ENCODE data around the gene WDR5. TPM values are rescaled to one million over a fixed set of nuclear protein-coding genes. Genes with fewer than 3 reads are reported as not detected.

WDR5 gene
- total RNA-seq, 4 donors from 2014 or later, result 15.4 to 26.8 (median 23.1) TPM

DNA sequence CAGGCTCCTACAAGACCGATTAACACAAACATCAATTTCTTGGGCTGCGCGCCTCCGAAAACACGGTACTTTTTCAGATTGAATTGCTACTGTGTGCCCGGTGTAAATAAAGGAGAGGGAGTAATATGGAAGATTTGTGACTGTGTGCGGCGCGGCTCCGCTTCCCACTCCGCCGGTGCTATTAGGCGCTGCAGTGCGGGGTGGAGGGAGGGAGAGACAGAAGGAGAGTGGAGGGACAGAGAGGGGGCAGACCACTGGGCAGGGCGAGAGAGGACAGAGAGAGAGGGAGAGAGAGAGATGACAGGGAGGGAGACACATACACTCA is 53.2 kb downstream of the WDR5 start:
- Histone ChIP-seq H3K36me3 (no peaks in the 10 kb centered on the region), H3K27ac (no peak overlapping the region)
- TF ChIP-seq, protein P1, sequence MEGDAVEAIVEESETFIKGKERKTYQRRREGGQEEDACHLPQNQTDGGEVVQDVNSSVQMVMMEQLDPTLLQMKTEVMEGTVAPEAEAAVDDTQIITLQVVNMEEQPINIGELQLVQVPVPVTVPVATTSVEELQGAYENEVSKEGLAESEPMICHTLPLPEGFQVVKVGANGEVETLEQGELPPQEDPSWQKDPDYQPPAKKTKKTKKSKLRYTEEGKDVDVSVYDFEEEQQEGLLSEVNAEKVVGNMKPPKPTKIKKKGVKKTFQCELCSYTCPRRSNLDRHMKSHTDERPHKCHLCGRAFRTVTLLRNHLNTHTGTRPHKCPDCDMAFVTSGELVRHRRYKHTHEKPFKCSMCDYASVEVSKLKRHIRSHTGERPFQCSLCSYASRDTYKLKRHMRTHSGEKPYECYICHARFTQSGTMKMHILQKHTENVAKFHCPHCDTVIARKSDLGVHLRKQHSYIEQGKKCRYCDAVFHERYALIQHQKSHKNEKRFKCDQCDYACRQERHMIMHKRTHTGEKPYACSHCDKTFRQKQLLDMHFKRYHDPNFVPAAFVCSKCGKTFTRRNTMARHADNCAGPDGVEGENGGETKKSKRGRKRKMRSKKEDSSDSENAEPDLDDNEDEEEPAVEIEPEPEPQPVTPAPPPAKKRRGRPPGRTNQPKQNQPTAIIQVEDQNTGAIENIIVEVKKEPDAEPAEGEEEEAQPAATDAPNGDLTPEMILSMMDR (IDR thresholded peaks at IDR 0.05), result no peak
- no peak for TF ChIP-seq POLR2A (IDR thresholded peaks at IDR 0.05)

DNA sequence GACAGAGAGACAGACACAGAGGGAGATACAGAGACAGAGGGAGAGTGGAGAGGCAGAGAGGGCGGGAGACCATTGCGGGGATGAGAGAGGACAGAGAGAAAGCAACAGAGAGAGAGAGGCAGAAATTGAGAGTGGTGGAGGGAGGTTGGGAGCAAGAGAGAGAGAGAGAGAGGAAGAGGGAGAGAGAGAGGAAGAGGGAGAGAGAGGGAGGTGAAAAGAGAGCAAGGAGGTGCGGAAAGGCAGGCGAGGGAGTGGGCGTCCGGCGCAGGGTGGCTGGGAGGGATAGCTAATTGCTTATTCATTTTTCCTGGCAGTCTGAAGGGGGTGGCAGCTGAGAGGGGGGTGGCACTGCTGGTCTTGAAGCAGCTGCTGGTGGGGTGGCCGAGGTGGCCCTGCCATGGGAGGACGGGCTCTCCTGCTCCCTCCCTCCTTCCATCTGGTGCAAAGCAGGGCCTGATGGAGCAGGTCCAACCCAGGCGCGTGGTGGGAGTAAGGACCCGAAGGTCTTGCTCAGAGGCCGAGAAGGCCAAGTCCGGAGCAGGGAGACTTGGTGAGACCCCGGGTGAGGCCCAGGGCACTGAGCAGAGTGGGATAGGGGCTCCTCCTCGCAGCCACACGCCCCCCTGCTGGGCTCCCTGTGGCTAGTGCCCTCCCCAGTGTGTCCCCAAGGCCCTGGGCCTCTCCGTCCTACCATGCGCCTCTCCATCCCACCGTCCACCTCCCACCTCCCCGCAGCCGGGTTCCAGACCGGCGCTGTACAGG is 53.8 kb downstream of the WDR5 start:
- intact Hi-C loops (cut with DNase I), result no loop called here
- peaks cover 0 to 45% (median 3%) of the 10 kb centered on the region in 4 donors for H3K27me3 ChIP-seq
- no peak for DNase-seq
- H3K9me3 ChIP-seq, result no peaks in the 10 kb centered on the region
- no peaks in the 10 kb centered on the region for H3K36me3 ChIP-seq
- WGBS, 2 donors, result 68 to 73% methylated on average over 13 to 14 of the region's 24 CpGs
- no peak overlapping the region for H3K27ac ChIP-seq
- no peak for TF ChIP-seq POLR2A (IDR thresholded peaks at IDR 0.05)
- TF ChIP-seq, protein P1 (IDR thresholded peaks at IDR 0.05), result no peak
- H3K4me3 ChIP-seq, result no peak overlapping the region
- H3K4me1 ChIP-seq, result peaks cover 0 to 25% (median 7%) of the 10 kb centered on the region in 3 donors

More for the DNA sequence above, 53.2 kb downstream of the WDR5 start:
- peaks cover 0 to 25% (median 7%) of the 10 kb centered on the region in 3 donors for H3K4me1 ChIP-seq
- 34 to 47% methylated on average over 15 of the region's 15 CpGs for WGBS, 2 donors
- no peak for DNase-seq
- H3K9me3 ChIP-seq, result no peaks in the 10 kb centered on the region
- intact Hi-C loops (cut with DNase I), result no loop called here
- no peak overlapping the region for H3K4me3 ChIP-seq
- peaks cover 0 to 45% (median 3%) of the 10 kb centered on the region in 4 donors for H3K27me3 ChIP-seq

DNA sequence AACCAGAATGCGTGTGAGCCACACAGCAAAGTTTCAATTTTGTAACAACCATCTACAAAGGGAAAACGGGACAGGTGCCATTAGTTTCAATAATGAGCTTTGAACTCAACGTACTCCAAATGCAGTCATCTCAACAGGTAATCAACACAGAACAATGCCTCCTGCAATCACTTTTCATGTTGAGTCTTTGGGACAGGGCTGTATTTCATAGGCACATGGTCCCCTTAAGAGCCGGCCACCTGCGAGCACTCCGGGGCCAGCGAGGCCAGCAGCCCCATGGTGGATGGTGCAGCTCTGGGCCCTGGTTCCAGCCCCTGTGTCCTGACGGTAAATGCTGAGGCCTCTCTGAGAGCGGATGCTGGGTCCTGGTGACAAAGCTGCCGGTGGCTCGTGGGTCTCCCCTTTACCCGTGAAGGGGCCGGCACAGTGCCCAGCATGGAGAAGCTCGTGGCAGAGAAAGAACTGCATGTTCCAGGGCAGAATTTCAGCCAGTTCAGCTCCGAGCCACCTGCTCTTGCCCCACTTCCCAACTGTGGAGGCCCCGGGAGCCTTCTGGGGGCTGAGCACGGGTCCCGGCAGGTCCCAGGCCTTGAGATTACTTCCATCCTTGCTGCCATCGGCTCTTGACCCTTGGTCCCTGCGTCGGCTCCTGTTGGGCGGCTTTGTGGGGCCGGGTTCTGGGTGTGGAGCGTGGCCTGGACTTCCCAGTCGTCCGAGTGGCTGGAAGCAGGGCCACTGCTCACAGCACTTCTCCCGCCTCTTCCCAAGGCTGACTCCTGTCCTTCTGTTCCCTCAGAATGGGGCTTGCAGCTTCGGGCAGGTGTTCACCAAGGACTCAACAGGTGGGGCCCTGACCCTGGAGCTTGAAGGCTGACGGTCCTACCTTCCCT is 54.6 kb downstream of the WDR5 start:
- Histone ChIP-seq H3K36me3 (no peaks in the 10 kb centered on the region), H3K9me3 (no peaks in the 10 kb centered on the region), H3K4me3 (no peak overlapping the region), H3K4me1 (peaks cover 0 to 25% (median 7%) of the 10 kb centered on the region in 3 donors), H3K27ac (no peak overlapping the region), H3K27me3 (peaks cover 0 to 45% (median 3%) of the 10 kb centered on the region in 4 donors)
- 86 to 100% methylated on average over 1 to 16 of the region's 29 CpGs for WGBS, 2 donors
- intact Hi-C loops (cut with DNase I), result no loop called here
- TF ChIP-seq, protein P1 (IDR thresholded peaks at IDR 0.05), result no peak
- TF ChIP-seq POLR2A (IDR thresholded peaks at IDR 0.05), result no peak
- no peak for DNase-seq

DNA sequence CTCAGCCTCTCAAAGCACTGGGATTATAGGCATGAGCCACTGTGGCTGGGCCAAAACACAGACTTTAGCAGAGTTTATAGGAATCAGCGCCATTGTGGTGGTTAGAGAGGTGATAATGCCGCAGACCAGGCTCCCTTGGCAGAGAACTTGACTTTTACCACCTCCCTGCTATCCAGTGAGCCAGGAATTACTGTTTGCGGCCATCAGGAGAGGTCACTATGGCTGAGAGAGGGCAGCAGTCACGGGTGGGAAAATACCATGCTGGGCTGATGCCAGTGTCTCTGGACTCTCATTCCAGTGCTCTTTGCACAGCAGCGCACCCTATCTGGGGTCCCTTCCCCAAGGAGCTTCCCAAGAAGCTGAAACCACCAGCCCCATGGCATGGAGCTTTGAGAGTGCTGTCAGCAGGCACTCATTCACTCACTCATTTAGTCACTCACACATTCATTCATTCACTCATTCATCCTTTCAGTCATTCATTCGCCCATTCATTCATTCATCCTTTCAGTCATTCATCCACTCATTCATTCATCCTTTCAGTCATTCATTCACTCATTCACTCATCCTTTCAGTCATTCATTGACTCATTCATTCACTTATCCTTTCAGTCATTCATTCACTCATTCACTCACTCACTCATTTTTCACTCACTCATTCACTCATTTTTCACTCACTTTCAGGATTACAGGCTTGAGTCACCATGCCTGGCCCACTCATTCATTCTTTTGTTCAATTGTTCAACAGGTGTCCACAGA is 55.8 kb downstream of the WDR5 start:
- Histone ChIP-seq H3K27ac (no peak overlapping the region), H3K4me1 (peaks cover 0 to 18% (median 7%) of the 10 kb centered on the region in 3 donors), H3K9me3 (no peaks in the 10 kb centered on the region), H3K4me3 (no peak overlapping the region), H3K36me3 (no peaks in the 10 kb centered on the region), H3K27me3 (peaks cover 0 to 41% (median 3%) of the 10 kb centered on the region in 4 donors)
- WGBS, 2 donors, result 87 to 92% methylated on average over 6 of the region's 6 CpGs
- TF ChIP-seq, protein P1 (IDR thresholded peaks at IDR 0.05), result no peak
- no peak for TF ChIP-seq POLR2A (IDR thresholded peaks at IDR 0.05)
- no peak for DNase-seq
- intact Hi-C loops (cut with DNase I), result no loop called here

Data from esophagus squamous epithelium (tissue), 5 donors.